ENCODE data around the gene DYRK1A.

DYRK1A gene

DNA sequence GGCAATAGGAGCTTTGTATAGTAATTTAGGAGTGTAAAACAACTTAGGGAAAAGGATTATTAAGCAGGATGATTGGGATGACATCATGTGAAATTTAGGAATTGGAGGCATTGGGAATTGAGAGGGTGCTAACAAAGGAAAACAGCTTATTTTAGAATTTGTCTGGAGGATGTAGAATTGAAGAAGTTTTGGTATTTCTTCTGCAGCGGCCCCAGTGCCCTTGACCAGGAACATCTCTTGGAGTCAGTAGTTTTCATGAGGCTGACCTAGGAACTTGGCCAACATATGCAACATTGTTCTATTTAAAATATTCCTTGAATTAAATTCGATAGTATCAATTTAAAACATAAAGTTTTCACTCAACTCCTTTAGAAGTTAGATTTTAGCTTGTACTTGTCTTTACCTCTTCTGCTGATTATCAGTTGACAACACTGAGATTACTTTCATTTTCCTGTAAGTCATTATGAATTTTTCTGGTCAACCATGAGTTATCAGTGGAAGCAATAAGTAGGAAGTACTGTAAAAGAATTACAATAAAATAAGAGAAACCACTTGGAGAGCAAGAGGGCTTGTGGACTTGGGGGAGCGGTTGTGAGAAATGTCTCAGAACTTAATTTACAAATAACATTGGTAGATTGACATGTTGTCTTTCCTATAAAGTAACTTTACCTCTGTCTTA, 52.8 kb downstream of the DYRK1A start:
- DNase-seq = no peak

DNA sequence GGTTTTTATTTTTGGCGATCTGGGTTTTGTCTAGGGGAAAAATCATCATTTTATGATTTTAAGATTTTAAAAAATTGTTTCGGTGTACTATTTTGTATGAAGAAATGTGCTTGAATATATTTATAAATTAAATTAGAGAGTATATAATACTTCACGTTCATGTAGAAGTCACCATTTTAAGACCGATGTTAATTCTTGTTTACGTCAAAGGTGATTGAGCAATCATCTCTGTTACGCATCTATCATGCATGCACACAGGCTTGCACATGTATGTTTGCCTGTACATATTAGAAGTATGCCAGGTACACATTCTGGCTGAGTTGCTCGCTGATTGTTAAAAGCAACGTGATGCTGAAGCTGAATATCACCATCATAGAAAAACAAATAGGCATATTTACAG, 54.7 kb downstream of the DYRK1A start:
- no peak for DNase-seq

DNA sequence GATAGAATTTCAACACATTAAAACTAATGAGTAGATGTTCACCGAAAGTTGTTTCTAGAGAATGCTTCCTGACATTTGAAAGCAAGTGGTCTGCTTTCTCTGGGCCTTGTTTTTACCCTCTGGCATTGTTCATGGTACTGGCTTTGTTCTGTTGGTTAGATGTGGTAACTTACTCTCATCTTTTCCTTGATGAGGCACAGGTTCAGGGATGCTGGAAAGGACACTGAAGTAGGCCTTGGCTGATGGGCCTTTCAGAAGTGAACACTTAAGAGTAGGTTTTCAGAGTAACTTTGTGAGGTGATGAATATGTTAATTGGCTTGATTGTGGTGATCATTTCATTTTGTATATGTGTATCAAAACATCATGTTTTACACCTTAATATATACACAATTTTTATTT, 55.8 kb downstream of the DYRK1A start:
- DNase-seq = no peak

DNA sequence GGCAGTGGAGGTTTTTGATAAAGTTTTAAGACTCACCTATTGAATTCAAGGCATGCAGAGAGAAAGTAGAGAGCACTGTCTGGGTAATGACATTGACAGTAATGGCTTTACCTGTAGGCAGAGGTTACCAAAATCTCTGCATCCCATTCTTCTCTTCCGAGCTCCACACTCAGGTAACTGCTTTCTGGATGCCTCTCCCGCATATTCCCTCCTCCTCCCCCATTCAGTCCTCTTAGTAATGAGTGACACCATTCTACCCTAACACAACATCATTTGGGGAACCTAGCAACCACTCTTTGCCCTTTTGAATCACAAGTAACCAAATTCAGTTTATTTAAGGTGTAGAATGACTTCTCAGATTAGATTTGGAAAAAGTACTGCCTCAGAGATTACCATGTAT, 56.5 kb downstream of the DYRK1A start:
- DNase-seq = no peak

DNA sequence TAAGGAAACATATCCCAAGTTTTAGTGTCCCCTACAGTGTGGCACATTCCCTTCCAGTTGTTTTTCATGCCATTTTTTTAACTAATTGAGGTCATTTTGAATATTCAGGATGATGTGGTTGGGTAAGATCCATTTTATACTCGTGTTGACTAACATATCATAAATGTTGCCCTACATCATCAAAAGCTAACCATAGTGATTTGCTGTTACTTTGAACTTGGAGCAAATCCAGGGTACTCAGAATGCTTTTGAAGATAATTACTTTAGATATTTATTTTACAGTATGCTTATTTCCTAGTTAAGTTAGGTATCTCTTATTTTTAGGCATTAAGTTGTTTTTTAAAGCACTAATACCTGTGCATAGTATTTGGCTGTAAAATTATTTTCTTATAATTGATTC, 57.8 kb downstream of the DYRK1A start:
- DNase-seq = no peak

DNA sequence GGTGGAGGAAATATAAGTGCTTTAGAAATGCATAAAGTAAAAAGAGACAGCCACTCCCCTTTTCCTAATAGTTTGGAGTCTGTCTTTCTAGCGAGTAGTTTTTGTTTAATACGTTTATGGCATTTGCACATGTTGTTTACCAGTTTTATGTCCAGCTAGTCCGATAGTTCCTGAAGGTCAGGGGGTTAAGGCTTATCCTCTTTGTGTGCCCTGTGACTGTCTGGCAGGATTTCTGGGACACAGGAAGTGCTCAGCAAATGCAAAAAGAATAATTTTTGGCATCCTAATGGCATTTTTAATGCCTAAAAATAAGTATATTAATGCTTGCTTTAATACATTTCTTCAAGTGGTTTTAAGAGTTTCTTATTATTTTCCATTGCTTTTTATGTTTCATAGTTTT, 58.4 kb downstream of the DYRK1A start:
- no peak for DNase-seq

DNA sequence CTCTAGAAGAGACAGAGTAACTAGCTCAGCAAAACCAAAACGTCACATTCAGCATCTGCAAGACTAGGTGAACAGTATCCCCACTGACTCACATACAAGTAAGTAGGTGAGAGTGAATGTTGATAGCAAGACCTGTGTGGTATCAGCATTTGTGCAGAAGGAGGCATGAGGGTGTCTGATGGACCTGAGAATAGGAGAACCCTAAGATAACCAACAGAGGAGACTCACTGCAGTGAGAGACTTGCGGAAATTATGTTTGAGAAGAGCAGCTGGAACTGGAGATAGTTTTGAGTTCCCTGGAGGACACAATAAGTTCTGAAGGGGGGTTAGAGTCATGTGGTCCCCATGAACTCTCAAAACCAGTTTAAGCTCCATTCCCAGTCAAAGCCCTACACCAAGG, 59.1 kb downstream of the DYRK1A start:
- DNase-seq = no peak

DNA sequence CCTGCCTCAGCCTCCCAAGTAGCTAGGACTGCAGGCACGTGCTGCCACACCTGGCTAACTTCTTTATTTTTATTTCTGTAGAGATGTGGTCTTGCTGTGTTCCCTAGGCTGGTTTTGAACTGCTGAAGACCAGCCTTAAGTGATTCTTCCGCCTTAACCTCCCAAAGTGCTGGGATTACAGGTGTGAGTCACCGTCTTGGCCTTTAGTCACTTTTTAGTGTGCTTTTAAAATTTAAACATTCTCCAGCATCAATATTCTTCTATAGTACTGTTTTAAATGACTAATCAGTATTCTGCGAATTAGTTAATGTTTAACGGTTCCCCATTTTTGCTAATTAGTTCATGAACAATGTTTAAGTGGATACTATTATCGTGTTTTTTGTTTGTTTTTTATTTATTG, 60.6 kb downstream of the DYRK1A start:
- DNase-seq = no peak

DNA sequence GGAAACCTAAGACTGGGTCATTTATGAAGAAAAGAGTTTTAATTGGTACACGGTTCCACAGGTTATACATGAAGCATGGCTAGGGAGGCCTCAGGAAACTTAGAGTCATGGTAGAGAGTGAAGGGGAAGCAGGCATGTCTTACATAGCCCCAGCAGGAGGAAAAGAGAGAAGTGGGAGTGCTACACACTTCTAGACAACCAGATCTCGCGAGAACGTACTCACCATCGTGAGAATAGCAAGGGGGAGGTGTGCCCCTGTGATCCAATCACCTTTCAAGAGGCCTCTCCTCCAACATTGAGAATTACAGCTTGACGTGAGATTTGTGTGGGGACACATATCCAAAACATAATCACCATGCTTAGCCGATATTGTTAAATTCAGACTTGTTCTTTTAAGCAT, 62.8 kb downstream of the DYRK1A start:
- DNase-seq = no peak

DNA sequence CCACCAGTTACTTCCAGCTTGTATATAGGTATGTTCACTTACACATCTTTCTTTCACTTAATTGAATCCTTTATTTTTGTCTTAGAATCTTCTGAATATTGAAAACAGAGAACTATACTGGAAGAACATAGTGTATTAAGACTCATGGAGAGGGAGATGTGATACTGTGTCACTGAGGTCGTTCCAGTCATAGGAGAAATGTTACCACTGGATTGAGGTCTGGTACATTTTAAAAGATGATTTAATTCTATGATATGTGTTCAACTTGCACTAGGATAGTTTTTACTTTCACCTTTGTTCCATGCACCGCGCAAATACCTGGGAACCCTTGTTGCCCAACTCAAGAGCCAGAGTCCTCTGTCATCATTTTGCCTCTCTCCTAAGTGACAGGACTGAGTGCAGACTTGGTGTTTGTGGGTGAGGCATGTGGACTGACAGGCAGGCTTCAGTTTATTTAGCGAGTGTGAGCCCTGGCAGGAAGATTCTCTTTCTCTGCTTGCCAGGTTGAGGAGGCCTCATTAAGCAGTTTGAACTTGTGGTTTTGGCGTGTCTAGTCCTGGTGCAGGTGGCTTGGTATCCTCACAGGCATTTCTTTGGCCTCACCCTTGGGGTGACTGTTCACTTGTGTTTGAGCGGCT, 63.7 kb downstream of the DYRK1A start:
- no peak for DNase-seq

DNA sequence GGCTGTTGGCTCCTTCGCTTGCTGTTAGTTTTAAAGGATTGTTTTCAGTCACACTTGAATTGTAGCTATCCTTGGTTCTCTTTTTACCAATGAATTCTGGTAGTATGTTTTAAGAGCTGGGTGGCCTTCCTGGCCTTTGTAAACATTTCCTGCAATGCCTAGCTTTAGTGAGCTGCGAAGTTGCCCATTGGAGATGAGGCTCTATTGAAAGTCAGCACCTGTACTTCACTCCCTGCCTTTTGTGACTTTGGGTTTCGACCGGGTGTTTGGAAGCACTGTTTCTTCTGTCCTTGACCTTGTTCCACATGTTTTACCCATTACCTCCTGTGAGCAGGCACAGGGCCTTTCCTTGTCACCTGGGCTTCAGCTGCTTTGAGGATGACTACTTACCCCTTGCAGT, 64.7 kb downstream of the DYRK1A start:
- no peak for DNase-seq

DNA sequence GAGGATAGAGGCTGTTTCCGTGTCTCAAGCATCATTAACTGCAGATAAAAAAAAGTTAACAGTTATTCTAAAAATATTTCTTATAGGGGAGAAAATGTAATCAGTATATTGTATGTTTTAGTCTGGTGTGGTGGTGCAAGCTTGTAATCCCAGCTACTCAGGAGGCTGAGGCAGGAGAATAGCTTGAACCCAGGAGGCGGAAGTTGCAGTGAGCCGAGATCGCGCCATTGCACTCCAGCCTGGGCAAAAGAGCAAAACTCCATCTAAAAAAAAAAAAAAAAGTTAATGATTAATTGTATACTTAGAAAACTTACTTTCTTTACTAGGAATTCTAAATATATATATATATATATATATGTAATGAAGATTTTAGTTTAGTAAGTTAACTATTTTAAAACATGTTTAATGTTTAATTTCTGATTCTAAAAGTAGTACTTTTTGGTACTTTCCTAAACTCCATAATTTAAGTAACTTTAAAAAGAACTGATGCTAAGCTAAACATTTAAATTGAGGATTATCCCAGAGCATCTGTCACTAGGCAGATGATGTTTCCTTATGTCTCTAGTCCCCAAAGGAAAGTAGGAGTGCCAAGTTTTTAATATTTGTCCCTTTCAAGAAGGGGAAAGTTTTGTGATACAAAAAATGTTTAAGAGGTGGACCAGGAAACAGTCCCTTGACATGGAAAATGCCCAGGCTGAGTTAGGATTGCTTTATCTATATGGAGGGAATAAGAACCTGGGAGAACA, 66.3 kb downstream of the DYRK1A start:
- no peak for DNase-seq

DNA sequence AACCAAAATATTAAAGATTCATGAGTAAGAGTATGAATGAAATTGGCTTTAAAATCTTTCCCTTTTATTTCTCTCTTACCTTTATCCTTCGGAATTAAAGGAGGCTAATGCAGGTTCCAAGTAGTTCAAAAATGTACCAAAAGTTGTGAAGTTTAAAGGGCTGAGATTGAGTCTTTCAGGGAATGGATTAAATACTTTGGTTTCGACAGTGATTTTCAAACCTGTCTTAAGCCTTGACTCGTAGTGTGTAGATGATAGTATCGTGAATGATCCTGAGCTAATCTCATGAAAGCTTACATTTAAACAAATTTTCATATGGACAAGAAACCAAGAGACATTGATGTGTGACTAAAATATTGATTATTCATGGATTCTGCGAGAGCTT, 66.9 kb downstream of the DYRK1A start:
- no peak for DNase-seq

DNA sequence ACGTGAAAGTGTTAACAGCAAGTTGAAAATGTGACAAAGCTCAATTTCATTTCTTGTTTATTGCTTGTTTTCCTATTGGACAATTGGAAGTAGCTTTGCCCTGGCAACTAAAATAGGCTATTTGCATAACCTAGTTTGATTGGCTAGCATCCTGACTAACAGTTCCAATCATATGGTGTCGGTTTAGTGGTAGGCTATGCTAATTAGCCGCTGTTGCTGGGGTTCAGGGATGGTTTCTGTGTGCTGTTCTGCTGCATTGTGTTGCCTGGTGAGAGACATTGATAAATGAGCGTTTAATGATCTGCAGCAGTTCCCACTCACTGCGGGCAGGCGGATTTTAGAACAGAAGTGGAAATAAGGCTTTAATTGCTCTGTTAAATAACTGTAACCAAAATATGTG, 68.5 kb downstream of the DYRK1A start:
- DNase-seq = no peak

DNA sequence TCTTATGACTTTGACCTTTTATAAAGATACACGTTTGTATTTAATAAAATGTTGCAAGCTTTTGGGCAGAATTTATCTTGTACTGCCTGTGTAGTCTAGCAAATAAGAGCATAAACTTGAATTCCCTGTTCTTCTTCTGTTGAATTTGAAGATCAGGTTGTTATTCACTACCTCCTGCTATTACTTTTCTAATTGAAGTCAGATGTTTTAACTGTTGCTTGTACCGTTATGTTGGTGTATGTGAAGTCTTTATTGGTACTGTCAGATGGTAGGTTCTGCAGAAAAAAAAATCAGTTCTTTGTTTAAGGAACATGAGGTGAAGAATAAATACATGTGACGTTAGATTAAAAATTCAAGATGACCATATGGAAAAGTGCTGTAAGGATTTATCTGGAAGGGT, 69.1 kb downstream of the DYRK1A start:
- DNase-seq = no peak

DNA sequence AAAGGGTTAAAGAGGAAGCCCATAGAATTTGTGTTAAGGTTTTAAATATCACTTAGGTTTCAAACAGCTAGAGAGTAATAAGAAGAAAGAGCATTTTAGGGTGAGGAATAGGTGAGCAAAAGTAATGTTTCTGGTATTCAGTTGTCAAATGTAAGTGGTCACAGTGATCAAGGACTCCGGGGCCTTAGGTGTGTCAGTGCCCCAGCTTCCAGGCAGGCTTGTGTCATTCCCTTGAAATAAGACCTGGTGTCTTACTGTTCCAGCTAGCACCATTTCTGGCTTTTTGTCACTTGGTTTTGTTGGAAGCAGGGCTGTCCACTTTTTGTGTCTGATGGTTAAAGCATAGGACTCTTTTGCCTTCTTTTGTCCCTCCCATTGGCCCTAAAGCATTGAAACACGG, 69.6 kb downstream of the DYRK1A start:
- DNase-seq = no peak

DNA sequence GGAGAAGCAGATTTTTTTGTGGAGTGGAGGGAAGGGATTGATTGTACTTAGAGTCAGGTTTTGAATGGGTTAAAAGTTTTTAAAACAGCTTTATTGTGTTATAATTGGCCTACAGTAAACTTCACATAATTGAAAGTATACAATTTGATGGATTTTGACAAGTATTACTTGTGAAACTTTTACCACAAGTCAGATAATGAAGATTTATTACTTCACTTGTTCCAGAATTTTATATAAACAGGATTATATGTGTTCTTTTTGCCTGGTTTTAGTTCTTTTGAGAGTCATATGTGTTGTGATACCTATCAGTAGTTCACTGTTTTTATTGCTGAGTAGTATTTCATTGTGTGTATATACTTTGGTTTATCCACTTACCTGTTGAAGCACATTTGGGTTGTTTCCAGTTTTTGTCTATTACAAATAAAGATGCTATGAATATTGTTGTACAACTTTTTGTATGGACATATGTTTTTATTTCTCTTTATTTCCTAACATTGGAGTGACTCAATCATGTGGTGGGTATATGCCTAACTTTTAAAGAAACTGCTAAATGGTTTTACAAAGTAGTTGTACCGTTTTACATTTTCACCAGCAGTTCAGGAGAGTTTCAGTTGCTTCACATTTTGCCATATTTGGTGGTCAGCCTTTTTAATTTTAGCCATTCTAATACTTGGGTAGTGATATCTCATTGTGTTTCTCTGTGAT, 71.0 kb downstream of the DYRK1A start:
- DNase-seq = no peak

DNA sequence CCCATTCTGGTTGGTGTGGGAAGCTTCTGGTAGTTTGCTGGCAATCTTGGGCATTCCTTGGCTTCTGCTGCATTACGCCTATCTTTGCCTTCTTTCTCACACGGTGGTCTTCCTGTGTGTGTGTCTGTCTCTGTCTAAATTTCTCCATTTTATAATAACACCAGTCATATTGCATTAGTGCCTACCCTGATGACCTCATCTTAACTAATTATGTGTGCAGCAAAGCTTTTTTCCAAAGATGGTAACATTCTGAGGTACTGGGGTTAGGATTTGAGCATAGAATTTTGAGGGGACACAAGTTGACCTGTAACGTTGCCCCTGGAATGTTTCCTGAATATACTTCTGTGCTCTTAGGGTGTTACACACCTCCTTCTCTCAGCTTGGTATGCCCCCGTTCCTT, 77.1 kb downstream of the DYRK1A start:
- DNase-seq = no peak

DNA sequence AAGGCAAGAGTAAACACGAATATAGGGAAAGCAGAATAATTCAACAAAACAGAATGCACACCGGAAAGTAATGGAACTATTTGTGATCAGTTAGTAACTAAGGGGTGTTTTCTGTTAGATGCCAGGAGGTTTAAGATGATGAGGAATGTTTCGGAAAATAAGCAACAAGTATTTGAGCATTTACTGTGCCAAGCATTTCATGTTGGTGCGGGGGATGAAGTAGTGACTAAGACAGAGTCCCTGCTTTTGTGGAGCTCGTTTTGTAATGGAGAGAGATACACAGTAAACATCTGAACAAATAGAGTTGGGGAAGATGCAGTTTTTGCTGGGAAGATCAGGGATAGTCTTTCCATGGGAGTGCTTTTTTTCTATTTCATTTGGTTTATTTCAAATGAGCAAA, 78.7 kb downstream of the DYRK1A start:
- DNase-seq = no peak

DNA sequence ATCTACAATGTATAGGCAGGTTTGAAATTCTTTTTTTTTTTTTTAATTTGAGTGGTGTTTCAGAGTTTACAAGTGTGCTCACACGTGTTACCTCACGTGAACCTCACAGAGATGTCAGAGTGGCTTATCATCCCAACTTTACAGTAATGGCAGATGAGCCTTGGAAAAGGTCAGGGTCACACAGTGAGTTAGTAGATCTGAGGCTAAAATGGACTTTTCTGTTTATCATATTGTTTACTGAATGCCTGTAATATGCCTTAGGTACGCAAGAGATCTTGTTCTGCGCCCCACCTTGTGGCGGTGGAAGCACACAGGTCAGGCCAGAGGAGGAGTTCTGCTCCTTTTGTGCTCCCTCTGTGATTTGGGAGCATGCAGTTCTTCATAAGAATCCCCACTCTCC, 80.0 kb downstream of the DYRK1A start:
- DNase-seq = no peak

DNA sequence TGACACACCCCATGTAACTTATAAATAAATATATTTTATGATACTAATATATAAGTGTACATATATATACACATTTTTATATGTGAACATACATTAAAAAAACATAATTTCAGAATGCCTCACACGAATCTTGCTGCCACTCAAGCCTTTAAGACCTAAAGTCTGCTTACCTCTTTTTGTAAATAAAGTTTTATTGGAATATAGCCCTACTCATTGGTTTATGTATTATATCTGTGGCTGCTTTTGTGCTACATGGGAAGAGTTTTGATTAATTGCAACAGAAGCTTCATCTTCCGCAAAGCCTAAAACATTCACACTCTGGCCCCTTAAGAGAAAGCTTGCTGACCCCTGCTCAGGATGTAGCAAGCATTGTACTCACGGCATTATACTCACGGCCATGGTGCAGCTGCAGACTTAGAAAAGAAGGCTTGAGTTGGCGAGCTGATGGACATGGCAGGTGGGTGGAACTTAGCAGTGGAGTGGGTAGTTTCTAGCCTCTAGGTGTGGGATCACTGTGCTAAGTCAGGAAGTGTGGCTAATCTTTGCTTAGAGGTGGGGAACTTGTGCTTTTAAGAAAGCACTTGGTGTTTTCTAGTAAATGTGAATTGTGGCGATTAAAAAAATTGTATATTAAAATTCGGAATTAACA, 80.8 kb downstream of the DYRK1A start:
- no peak for DNase-seq

DNA sequence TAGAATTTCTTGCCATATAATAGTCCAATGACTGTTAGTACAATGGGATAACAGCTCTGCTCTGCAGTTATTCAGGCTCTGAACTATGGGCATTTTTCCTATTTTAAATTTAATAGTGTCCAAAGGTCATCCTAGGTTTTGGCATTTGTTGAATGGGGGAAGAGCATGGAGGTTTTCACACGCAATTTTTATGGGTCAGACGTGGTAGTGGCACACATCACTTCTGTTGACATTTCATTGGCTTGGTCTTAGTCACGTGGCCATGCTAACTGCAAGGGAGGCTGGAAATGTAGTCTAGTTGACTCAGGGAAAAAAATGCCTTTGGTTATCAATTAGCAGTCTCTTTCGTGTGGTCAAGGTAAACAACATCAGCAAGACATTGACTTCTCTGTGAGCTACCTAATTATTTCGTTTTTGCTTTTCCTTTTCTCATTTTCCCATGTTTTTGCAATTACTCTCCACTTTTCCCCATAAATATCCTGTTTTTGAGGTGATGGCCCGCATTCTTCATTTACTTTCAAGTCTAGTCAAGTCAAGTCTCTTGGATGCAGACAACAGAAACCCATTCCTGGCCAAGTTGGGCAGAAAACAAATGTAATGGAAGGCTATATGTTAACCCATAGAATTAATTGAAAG, 82.8 kb downstream of the DYRK1A start:
- no peak for DNase-seq

DNA sequence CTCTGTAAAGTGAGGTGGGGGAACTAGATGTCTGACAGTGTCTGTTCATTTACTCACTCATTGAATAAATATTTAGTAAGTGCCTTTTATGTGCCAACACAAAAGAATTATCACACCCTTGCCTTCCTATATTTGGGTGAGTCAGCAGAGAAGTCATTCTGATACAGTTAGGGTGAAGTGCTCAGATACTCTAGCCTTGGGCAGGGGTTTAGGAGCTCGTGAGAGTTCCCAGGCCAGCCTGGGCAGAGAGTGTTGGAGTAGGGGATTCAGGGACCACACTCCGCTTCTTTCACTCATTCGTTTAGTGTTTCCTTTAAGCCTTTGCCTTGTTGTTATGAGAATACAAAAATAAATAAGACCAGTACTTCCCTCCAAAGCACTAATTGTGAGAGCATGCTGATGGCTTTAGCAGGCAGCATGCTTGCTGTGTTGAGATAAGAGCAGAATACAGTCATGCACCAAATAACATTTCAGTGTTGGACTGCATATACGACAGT, 83.9 kb downstream of the DYRK1A start:
- no peak for DNase-seq

Data from T1000 (cell line).